Rectal smooth muscle tissue (tissue), 1 donor: ENCODE data around the gene UCHL1.
A peak's percentile ranks its signal among the peaks of the same experiment; 100 is the strongest.

ENCODE experiments used
- H3K27ac ChIP-seq: one replicate; pipeline ENCODE4 v1.7.0; 2013; ENCODE audit warnings: low read depth, low read length, inconsistent platforms
- H3K27me3 ChIP-seq: one replicate; pipeline ENCODE4 v1.7.0; 2013; ENCODE audit warnings: low read length; ENCODE audit not compliant: control insufficient read depth, insufficient read depth
- H3K36me3 ChIP-seq: one replicate; pipeline ENCODE4 v1.7.0; 2013; ENCODE audit warnings: low read length; ENCODE audit not compliant: control insufficient read depth, insufficient read depth
- H3K4me1 ChIP-seq: one replicate; pipeline ENCODE4 v1.7.0; 2013; ENCODE audit warnings: low read length; ENCODE audit not compliant: control insufficient read depth, insufficient read depth
- H3K4me3 ChIP-seq: one replicate; pipeline ENCODE4 v1.7.0; 2013; ENCODE audit warnings: low read length
- H3K9ac ChIP-seq: one replicate; pipeline ENCODE4 v1.7.0; 2013; ENCODE audit warnings: low read length

Gene UCHL1

DNA sequence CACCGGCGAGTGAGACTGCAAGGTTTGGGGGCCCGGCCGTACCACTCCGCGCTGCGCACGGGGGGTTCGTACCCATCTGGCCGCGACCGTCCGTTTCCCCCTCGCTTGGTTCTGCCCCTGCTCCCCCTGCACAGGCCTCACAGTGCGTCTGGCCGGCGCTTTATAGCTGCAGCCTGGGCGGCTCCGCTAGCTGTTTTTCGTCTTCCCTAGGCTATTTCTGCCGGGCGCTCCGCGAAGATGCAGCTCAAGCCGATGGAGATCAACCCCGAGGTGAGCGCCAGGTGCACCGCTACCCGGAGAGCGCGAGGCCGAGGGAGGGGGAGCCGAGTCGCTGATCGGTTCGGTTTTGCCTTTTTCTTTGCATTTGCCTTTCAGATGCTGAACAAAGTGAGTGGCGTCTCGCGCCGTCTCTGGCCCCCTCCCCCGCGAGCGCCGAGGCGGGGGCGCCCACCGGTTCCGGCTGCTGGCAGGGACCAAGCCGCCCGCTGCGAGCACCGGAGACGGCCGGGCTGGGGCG lies at the start of gene UCHL1:
Gene UCHL1, plus strand, starts transcription at position 189 of the 517 bp plus-strand sequence. Its CDS starts 49 bp downstream, at position 238.
- peaks cover 2% of the 10 kb centered on the region for H3K4me1 ChIP-seq
- peak within 1 kb of the TSS; percentile 49 for H3K4me3 ChIP-seq
- no peaks in the 10 kb centered on the region for H3K36me3 ChIP-seq
- no peak within 1 kb of the TSS for H3K9ac ChIP-seq
- no peak within 1 kb of the TSS for H3K27ac ChIP-seq
- H3K27me3 ChIP-seq, result peaks cover 9% of the 10 kb centered on the region

DNA sequence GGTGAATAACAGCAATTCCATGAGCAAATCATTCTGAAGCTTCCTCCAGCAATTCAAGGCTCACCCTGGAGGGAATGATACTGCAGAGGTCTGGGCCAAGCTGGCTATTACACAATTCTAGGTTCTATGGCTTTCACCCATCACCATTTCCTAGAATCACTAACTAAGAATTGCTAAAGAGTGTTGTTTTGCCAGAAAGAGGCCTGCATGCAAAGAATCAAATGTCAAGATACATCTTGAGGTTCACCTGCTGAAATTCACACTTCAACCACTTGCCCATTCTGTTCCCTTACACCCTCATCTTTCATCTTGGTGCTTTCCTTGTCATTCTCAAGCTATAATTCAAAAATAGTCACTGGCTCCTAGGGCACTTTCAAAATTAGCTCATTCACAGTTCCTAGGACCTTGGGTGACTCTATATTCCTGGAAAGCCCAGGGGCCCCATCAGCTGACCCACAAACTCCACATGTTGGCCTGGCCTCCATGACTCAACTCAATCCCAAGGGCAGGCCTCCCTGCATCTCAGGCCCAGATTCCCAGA lies 49.4 kb upstream of the UCHL1 start:
- Histone ChIP-seq H3K27me3 (no peaks in the 10 kb centered on the region), H3K36me3 (no peaks in the 10 kb centered on the region), H3K27ac (no peak overlapping the region), H3K9ac (no peak overlapping the region), H3K4me1 (peaks cover 8% of the 10 kb centered on the region), H3K4me3 (no peak overlapping the region)

DNA sequence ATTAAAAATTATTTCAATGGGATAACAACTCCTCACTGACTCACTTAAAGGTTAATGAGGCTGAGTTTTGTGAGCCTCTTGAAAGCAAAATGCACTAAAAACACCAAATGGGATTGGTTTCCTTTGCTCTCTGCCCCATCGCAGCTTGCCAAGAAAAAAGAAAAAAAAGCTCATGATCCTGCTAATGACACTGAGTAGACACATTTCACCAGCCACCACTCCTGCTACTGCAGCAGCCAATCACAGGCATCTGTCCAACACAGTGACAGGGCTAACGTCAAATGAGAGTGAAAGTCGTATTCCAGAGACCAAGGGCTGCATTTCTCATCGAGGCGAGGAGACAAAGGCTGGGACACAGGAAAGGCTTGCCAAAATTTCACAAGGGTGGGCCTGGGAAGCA lies 47.5 kb upstream of the UCHL1 start:
- H3K9ac ChIP-seq, result no peak overlapping the region
- H3K27me3 ChIP-seq, result no peaks in the 10 kb centered on the region
- H3K4me1 ChIP-seq, result peaks cover 11% of the 10 kb centered on the region
- no peak overlapping the region for H3K4me3 ChIP-seq
- no peaks in the 10 kb centered on the region for H3K36me3 ChIP-seq
- H3K27ac ChIP-seq, result no peak overlapping the region

DNA sequence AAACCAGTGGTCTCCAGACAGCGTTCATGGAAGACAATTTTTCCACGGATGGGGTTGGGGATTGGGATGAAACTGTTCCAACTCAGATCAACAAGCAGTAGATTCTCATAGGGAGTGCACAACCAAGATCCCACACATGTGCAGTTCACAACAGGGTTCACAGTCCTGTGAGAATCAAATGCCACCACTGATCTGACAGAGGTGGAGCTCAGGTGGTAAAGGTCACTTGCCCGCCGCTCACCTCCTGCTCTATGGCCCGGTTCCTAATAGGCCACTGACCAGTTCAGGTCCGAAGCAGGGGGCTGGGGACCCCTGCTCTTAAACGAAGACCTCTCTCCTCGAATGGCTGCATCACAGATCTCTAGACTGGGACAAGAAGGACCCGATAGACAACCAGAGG lies 46.8 kb upstream of the UCHL1 start:
- Histone ChIP-seq H3K9ac (no peak overlapping the region), H3K36me3 (no peaks in the 10 kb centered on the region), H3K4me1 (peaks cover 4% of the 10 kb centered on the region), H3K27ac (no peak overlapping the region), H3K27me3 (no peaks in the 10 kb centered on the region), H3K4me3 (no peak overlapping the region)

DNA sequence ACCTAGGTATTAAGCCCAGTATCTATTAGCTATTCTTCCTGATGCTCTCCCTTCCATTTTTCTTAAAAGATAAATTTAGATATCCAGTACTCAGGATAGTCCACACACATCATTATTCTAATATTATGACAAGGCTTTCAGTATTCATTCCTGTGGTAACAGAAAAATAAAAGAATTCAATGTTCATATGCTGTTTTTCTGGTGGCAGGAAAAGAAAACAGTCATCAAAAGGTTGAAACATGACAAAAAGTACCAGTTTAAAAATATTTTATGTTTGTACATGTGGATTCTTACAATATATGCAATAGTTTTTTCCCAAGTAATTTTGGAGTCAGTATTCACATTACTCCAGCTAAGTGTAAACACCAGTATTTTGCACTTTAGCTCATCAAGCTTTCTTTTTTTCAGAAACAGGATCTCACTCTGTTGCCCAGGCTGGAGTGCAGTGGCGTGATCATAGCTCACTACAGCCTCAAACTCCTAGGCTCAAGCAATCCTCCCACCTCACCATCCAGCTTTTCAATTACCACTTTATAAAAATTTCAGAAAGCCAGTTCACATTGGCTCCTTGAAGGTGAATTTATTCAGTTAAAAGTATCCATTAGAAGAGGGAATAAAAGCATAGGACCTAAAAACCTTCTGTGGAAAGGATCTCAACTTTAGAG lies 44.6 kb upstream of the UCHL1 start:
- Histone ChIP-seq H3K27me3 (no peaks in the 10 kb centered on the region), H3K4me3 (peak overlapping the region; percentile 89), H3K36me3 (no peaks in the 10 kb centered on the region), H3K9ac (no peak overlapping the region), H3K4me1 (peaks cover 3% of the 10 kb centered on the region), H3K27ac (no peak overlapping the region)

DNA sequence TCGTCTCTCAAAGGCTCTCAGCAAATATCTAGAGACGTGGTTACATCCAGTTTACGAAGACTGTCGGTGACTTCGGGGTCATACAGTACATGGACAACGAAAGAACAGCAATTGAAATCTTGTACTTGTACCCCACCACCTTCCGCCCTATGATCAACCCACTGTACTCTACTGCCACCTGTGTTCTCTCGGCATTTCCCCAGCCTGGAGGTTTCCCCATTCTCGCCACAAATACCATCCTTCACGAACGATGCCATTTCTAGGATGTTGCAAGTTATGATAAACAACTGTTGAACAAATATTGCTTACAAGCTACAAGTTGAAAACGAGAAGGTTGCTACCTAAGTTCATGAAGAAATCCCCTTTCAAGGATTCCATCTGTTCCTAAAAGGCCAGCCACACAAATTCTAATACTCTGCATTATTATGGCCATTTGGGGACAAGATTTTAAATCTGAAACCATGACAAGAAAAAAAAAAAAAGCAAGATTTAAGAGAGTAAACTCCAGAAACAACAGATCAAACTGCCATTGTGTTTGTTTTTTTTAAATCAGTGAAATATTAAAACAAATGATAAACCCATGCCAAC lies 44.0 kb upstream of the UCHL1 start:
- H3K27ac ChIP-seq, result no peak overlapping the region
- H3K4me1 ChIP-seq, result peaks cover 3% of the 10 kb centered on the region
- no peaks in the 10 kb centered on the region for H3K27me3 ChIP-seq
- peak overlapping the region; percentile 89 for H3K4me3 ChIP-seq
- H3K9ac ChIP-seq, result no peak overlapping the region
- H3K36me3 ChIP-seq, result no peaks in the 10 kb centered on the region

DNA sequence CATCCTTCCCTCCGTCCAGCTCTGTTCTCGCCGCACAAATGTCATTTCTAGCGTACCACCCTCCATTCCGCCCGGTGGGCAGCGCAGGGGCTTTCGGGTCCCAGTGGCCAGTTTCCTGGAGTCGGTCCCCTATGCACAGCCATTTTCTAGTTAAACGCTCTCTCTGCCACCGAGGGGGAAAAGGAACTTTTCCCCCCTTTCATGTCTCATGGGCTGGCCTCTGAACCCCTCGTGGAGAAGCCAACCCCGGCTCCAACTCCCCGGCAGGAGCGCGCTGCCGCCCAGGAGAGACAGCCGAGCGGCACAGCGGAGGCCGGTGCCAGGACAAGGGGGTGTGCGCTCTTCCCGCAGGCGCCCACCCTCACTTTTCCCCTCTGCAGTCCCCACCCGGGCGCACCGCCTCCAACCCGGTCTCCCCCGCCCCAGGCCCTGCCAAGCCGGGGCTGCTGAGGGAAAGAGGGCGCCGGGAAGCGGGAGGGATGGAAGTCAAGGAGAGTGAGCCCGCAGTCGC lies 43.0 kb upstream of the UCHL1 start:
- Histone ChIP-seq H3K9ac (peak overlapping the region; percentile 56), H3K36me3 (no peaks in the 10 kb centered on the region), H3K27ac (peak overlapping the region; percentile 74), H3K4me1 (peaks cover 3% of the 10 kb centered on the region), H3K27me3 (no peaks in the 10 kb centered on the region), H3K4me3 (peak overlapping the region; percentile 89)

DNA sequence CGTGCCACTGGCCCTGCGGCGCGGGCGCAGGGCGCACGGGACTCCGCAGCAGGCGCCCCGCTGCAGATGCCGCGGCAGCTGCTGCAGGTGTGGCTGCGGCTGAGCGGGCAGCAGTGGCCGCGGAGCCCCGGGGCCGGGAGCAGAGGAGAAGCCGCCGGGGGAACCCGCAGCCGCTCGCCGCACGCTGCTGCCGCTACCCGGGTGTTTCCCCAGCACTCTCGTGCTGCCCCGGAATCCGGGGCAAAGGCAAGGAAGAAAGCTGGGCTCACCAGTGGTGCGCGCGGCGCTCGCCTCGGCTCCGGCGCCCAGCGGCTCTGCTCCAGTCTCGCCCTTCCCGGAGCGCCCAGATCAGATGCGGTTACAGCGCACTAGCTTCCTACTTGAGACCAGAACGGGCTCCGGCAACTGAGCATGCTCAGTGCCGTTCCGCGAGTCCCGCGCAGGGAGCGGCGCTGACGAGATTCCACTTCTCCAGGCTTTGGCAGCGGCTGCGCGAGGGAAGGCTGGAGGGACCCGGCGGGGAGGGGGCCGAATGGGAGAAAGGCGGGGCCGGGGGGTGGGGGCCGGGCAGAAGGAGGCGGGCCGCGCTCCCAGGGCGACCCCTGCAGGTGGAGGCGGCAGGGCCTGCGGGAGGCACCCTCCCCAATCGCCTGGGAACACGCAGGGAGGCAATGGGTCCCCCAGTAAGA lies 42.4 kb upstream of the UCHL1 start, which contains the start of gene APBB2:
Gene APBB2, minus strand, starts transcription at position 407 of the 689 bp plus-strand sequence. CDS start 181,288 bp downstream, outside the sequence.
- Histone ChIP-seq H3K27ac (peak within 1 kb of the TSS; percentile 74), H3K27me3 (no peaks in the 10 kb centered on the region), H3K4me3 (peak within 1 kb of the TSS; percentile 89), H3K4me1 (peaks cover 3% of the 10 kb centered on the region), H3K9ac (peak within 1 kb of the TSS; percentile 56), H3K36me3 (no peaks in the 10 kb centered on the region)

DNA sequence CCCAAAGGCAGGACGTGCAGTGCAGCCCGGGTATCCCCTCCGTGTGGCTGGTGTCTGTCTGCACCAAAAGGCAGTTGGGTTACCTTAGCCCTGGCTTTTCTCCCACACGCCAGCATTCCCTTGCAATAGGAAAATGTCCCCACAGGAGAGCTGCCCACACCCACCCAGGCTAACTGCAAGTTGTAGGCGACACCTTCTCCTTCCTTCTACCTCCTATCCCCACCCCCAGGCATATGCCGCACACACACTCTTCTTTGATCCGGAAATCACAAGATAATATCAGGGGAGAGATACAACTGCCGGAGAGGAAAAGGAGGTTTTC lies 41.9 kb upstream of the UCHL1 start:
- peaks cover 3% of the 10 kb centered on the region for H3K4me1 ChIP-seq
- H3K36me3 ChIP-seq, result no peaks in the 10 kb centered on the region
- H3K4me3 ChIP-seq, result peak overlapping the region; percentile 55
- peak overlapping the region; percentile 2 for H3K27ac ChIP-seq
- no peaks in the 10 kb centered on the region for H3K27me3 ChIP-seq
- no peak overlapping the region for H3K9ac ChIP-seq

DNA sequence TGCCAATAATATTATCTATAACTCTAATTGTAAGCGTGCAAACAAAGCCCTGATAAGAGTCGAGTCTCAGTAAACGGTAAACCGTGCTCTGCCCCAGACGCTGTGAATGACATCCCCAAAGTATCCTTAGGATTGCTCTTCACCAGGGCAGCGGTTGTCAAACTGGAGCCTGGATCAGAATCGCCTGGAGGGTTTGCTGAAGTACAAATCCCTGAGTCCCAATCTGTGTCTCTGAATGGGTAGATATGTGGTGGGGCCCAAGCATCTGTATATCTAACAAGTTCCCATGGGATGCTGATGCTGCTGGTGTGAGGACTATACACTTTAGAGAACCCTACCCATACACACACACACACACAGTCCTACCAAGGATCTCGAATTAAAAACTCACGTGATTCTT lies 41.6 kb upstream of the UCHL1 start:
- H3K27me3 ChIP-seq, result no peaks in the 10 kb centered on the region
- no peak overlapping the region for H3K27ac ChIP-seq
- H3K9ac ChIP-seq, result no peak overlapping the region
- H3K4me3 ChIP-seq, result peak overlapping the region; percentile 55
- peaks cover 3% of the 10 kb centered on the region for H3K4me1 ChIP-seq
- H3K36me3 ChIP-seq, result no peaks in the 10 kb centered on the region

DNA sequence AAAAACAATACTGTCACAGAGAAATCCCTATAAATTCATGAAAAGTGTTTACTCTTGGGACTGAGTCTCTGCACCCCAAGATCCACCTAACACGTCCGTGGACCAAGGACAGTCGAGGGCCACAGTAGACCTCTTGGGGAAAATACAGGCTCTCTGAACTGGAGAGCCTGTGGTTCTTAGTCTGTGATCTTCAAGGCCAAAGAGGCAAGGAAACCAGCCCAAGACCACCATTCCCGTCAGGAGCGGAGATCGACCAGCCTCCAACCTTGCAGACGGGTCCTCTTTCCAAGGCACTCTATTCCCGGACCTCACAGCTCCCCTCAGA lies 40.8 kb upstream of the UCHL1 start:
- Histone ChIP-seq H3K36me3 (no peaks in the 10 kb centered on the region), H3K27me3 (no peaks in the 10 kb centered on the region), H3K9ac (peak overlapping the region; percentile 32), H3K4me3 (peak overlapping the region; percentile 81), H3K4me1 (peaks cover 3% of the 10 kb centered on the region), H3K27ac (peak overlapping the region; percentile 27)

DNA sequence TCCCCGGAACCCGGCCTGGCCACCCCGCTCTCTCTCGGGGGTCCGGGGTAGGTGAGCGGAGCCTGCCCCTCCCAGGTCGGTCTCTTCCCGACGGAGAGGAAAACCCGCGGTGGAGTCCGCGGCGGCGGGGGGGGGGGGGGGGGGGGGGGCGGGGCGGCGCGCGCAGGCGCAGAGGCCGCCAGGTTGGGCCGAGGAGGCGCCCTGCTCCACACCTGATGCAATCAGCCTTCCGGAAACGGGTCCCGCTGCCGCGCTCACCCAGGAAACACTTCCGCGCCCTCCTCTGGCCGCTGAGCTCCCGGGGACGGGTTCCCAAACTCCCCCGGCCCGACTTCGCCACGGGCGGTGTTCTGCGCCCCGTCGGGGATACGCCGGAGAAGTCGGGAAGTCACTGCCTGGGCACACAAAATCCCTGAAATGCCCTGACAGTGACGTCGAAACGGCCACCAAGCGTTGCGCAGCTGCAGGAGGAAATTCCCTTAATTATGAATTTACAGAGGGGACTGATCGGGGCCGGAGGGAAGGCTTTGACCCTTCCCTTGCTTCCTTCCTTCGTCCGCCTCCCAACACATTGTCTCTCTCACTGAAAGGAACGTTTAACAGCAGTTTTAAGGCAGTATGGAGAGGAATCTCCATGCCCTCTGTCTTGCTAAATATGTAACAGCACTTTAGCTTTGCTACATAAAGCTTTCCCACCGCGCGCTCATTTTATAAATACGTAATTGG lies 40.3 kb upstream of the UCHL1 start:
- H3K9ac ChIP-seq, result peak overlapping the region; percentile 79
- peak overlapping the region; percentile 84 for H3K4me3 ChIP-seq
- H3K36me3 ChIP-seq, result no peaks in the 10 kb centered on the region
- peaks cover 3% of the 10 kb centered on the region for H3K4me1 ChIP-seq
- H3K27me3 ChIP-seq, result no peaks in the 10 kb centered on the region
- H3K27ac ChIP-seq, result peak overlapping the region; percentile 70
